Measurements from ENCODE around the gene VTCN1. TPM values are rescaled to one million over a fixed set of nuclear protein-coding genes. Genes with fewer than 3 reads are reported as not detected.
"Not testable (repeated sequence)": the region's sequence is repeated elsewhere in the genome, so short reads cannot be mapped to it uniquely, and the experiment has no call there.

VTCN1 gene, protein sequence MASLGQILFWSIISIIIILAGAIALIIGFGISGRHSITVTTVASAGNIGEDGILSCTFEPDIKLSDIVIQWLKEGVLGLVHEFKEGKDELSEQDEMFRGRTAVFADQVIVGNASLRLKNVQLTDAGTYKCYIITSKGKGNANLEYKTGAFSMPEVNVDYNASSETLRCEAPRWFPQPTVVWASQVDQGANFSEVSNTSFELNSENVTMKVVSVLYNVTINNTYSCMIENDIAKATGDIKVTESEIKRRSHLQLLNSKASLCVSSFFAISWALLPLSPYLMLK
- polyA plus RNA-seq: 10 to 100 TPM in 1 of 3 donors, not detected in 2; 13.3 TPM

DNA sequence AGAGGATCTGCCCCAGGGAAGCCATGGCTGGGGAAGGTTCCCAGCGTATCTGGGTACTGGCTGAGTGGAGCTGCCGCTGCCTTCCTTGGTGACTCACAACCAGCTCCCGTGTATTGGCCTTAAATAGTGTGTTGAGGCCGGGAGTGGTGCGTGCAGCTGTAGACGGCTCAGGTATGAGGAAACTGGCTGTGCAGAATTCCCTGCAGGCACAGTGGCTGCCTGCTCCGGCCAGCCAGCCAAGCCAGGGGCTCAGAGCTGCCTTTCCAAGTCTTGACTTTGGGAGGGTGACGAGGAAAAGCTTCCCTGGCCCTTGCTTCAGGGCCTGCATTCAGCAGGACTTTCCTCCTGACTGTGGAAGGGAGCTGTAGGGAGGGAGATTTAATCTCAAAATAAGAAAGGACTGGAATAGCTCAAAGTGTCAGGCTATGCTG, at the start of gene VTCN1:
Gene VTCN1 (minus strand): TSS at position 97 of the 431 bp plus-strand sequence. CDS start 72 bp downstream, at position 25.
- 68 to 83% (median 72%) methylated on average over 8 of the region's 8 CpGs for WGBS, 3 donors
- H3K27ac ChIP-seq (ENCODE audit: low read depth, low read length): no peak within 1 kb of the TSS

DNA sequence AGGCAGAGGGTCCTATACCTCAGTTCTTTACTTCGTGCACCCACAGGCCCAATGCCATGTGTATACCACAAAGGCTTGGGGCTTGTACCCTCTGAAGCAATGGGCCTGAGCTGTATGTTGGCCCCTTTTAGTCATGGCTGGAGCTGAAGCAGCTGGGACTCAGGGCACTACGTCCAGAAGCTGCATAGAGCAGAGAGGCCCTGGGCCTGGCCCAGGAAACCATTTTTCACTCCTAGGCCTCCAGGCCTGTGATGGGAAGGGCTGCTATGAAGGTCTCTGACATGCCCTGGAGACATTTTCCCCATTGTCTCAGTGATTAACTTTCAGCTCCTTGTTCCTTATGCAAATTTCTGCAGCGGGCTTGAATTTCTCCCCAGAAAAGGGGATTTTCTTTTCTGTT, 48.1 kb upstream of the VTCN1 start:
- WGBS, 3 donors: 92 to 95% (median 93%) methylated on average over 3 of the region's 3 CpGs
- H3K27ac ChIP-seq (ENCODE audit: low read depth, low read length): no peak overlapping the region

DNA sequence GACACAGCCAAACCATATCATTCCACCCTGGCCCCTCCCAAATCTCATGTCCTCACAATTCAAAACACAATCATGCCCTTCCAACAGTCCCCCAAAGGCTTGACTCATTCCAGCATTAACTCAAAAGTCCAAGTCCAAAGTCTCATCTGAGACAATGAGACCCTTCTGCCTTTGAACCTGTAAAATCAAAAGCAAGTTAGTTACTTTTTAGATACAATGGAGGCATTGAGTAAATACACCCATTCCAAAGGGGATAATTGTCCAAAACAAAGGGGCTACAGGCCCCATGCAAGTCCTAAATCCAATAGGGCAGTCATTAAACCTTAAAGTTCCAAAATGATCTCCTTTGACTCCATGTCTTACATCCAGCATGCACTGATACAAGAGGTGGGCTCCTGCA, 47.3 kb upstream of the VTCN1 start:
- H3K27ac ChIP-seq (ENCODE audit: low read depth, low read length): not testable (repeated sequence)

DNA sequence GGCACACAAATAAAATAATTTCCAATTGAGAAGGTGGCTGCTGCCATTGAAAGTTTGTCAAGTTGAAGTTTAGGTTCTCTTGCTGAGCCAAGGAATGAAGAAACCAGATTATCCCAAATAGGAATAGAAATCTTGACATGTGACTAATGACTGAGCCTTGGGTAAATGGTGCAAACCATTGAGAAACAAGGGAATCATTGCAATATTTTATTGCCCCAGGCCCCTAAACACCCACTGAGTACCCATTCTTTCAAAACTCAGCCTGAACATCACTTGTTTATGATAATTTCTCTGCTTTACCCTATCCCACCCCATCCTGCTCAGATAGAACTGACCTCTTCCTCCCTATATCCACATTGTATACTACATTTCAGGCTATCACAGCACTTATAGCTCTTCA, 46.6 kb upstream of the VTCN1 start:
- H3K27ac ChIP-seq (ENCODE audit: low read depth, low read length): no peak overlapping the region

DNA sequence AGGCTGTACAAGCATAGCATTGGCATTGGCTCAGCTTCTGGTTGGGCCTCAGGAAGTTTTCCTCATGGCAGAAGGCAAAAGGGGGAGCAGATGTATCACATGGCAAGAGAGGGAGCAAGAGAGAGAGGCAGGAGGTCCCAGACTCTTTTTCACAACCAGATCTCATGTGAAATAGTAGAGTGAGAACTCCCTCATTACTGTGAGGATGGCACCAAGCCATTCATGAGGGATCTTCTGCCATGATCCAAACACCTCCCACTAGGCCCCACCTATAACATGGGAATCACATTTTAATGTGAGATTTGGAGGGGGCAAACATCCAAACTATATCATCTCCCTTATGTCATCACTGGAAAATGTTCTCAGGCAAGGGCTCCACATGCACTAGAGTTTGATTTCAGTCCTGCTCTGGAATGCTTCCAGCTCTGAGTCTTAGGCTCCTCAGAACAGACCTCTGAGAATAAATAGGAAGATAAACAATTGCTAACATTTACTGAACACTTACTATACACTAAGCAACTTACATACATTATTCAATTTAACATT, 39.4 kb upstream of the VTCN1 start:
- H3K27ac ChIP-seq (ENCODE audit: low read depth, low read length): no peak overlapping the region

DNA sequence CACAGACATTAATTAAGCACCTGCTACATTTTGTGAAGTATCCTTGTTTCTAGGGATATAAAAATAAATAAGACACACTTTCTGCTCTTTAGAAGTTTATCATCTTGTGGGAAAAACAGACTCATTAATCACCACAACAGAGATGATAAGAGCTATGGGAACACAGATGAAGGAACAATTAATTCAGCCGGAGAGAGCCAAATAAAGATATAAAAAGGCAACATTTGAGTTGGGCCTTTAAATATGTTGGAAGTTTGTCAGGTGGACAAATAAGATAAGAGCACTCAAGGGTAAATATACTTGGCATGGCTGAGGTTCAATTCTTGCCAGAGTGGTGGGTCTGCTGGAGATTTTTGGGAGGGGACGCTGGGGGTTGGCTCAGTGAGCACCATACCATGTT, 34.2 kb upstream of the VTCN1 start:
- no peak overlapping the region for H3K27ac ChIP-seq (ENCODE audit: low read depth, low read length)
- WGBS, 3 donors: 4 to 66% (median 55%) methylated on average over 2 of the region's 2 CpGs

DNA sequence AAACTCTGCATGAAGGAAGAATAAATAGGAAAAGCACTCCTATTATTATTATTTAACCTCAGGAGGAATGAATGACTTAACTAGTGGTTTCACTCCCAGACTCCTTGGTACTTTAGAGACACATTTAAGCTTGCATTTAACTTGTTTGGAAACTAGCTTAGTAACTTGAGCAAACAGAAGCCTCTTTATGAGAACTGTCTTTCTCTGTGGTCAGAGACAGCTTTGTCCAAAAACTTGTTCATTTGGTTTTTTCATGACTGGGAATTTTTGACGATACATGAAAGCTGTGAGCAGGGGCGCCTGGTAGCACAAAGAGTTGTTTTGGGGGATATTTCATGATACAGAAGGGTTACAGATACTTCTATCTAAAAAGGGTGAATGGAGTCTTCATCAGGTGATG, 33.6 kb upstream of the VTCN1 start:
- H3K27ac ChIP-seq (ENCODE audit: low read depth, low read length): no peak overlapping the region
- 66 to 87% (median 77%) methylated on average over 2 of the region's 2 CpGs for WGBS, 3 donors

DNA sequence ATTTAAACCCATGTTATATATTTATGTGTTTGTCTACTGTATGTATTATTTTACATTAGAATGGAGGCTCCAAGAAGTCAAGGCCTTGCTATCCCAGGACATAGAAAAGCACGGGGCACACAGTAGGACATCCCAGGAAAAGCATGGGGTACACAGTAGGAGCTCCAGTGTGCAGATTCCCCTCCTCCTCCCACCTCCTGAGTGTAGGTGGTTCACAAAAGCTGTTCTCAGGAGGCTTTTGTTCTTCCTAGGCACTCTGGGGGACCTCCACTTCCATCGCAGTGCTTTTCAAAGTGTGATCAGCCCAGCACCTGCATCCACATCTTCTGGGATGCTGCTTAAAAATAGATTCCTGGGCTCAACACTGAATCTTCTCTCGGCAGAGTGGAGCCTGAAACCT, 30.8 kb upstream of the VTCN1 start:
- 80 to 85% (median 82%) methylated on average over 3 of the region's 3 CpGs for WGBS, 3 donors

DNA sequence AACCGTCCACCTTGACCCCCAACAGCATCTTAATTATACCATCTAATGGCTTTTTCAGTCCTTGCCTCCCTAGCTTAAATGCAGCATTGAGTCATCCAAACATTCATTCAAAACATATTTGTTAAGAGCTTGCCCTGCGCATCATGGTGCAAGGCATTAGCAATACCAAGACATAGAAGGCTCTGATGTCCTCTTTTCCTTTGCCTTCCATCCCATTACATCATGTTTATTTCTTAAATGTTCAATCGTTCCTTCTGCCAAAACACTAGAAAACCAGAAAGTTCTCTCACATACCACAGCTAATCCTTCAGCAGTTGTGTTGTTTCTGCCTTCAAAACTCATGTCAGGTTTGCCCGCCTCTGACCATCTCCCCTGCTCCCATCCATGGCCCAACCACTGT, 29.8 kb upstream of the VTCN1 start:
- WGBS, 3 donors: 84 to 88% (median 84%) methylated on average over 4 of the region's 4 CpGs
- no peak overlapping the region for H3K27ac ChIP-seq (ENCODE audit: low read depth, low read length)

More for the DNA sequence above, 30.8 kb upstream of the VTCN1 start:
- no peak overlapping the region for H3K27ac ChIP-seq (ENCODE audit: low read depth, low read length)

DNA sequence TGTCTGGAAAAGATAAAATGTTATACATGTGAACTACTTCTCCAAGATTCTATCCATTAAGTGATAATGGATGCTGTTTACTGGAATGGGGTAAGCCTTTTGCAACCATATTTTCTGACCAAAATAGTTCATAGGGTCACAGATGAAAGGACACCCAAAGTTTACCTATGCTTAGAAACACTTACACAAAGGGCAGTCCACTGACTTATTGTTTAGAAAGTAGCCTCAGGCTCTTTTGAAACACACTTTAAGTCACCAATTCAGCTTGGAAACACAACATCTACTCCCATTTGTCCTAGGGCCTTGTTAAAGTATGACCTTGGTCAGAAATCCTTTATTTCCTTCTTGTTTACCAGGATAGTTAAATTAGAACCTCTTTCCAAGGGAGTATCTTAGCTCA, 28.7 kb upstream of the VTCN1 start:
- no peak overlapping the region for H3K27ac ChIP-seq (ENCODE audit: low read depth, low read length)

DNA sequence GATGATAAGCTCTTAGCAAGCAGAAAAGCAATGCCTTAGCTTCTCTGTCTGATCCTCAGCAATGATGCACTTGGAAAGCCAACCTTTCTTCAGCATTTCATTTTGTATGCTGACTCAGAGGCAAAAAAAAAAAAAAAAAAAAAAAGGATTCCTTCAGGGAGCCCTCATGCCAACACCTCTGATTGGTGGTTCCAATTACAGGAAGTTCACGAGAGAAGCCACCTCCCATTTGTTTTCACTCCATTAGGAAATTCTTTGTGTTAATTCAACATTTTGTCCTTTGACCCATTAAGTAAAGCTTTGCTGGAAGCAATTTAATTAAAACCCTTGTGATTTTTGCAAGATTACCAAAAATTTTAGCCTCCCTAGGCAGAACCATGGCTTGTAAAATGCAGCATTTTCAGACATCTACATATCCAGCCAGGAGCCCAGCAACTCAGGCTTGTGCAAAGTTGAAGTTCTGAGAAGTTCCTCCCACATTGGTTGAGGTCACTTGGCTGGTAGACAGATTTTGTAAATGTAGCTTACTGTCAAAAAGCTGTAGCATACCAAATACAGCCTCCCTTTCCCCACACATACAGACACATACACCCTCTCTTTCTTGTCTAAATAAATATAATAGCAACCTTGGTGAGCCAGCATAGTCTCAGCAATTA, 27.1 kb upstream of the VTCN1 start:
- WGBS, 3 donors: 8 to 39% (median 34%) methylated on average over 1 of the region's 1 CpG
- H3K27ac ChIP-seq (ENCODE audit: low read depth, low read length): no peak overlapping the region

DNA sequence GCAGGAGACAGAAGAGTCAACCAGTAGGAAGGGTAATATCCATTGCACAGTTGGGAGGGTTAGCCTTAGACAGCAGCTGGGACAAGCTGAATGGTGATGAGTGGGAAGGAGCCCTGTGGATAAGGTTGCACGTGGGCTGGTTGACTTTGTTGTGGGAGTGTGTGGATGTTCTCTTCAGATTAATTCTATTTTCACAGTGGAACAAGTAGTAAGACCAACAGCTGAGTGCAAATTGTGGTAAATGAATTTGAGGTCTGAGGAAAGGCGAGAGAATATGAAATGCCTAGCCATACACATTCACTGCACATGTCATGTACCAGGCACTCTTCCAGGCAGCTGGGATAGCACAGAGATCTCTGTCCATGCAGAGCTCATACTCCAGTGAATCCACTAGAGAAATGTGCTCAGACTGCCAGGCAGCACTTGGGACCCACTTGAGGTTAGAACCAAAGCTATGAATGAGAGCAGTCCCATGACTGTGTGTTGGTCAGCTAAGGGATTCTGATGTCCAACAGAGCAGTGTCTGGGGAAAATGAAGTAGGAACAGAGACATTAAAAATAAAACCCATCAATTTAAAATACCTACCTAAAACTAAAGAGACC, 25.2 kb upstream of the VTCN1 start:
- WGBS, 3 donors: 71 to 90% (median 72%) methylated on average over 2 of the region's 2 CpGs

DNA sequence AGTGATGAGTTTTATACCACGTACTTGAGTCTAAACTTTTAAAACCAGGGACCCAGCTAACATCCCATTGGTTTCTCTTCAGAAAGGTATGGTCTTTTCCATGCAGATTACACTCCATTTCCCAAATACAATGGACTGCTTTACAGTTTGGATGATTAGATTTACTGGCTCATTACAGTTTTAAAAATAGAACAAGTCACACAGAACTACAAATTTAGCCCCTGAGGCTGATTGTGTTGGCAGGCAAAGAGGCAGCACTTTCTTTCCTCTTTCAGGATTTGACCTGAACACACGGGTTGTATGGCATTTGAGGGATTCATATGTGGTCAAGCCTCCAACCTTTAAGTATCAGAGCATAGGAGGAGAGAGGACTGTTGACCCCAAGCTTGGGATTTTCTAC, 21.8 kb upstream of the VTCN1 start:
- H3K27ac ChIP-seq (ENCODE audit: low read depth, low read length): no peak overlapping the region
- WGBS, 3 donors: 51 to 93% (median 82%) methylated on average over 2 of the region's 2 CpGs

More for the DNA sequence above, 25.2 kb upstream of the VTCN1 start:
- no peak overlapping the region for H3K27ac ChIP-seq (ENCODE audit: low read depth, low read length)

DNA sequence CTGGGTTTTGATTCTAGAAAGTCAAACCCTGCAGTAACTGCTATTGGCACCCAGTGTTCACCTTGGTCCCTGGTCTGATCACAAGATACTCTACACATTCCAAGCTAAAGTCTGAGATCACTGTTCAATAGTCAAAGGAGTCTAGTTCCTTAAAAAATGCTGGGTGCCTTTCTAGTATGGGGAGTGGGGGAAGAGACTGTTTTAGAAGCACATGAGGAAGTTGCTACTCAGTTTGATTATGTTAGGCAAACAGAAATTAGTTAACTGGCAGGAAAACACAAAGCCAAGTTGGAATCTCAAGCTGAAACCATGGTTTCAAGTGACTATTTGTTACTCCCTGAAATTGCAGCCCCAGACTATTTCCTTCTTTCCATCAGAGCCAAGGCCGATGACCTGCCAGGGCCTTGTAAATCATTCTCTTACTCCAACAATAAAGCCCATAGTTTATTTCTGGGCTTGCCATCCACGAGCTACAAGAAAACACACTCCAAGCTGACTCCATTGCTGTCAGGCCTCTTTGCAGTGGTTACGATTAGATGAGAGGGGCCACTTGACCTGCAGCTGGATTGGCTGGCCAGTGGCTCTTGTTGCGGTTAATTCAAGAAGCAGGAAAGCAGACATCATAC, 21.1 kb upstream of the VTCN1 start:
- 34 to 57% (median 49%) methylated on average over 4 of the region's 4 CpGs for WGBS, 3 donors
- H3K27ac ChIP-seq (ENCODE audit: low read depth, low read length): no peak overlapping the region

DNA sequence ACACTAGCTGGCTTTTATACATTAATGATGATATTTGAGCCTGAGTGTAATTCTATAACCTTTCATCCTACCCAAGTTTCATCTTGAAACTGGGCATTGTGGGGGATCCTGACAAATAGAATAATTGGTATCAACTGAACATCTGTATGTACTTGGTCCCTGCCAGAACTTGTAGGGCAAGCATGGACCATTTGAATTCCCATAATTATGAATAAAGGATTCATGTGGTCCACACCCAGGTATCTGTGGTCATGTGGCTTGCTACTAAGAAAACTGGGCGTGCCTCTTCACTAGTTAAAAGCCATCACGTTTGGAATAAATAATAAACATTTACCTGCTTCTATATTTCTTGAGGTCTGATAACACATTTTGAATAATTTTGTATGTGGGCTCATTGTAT, 20.6 kb upstream of the VTCN1 start:
- no peak overlapping the region for H3K27ac ChIP-seq (ENCODE audit: low read depth, low read length)
- 45 to 50% (median 48%) methylated on average over 2 of the region's 2 CpGs for WGBS, 3 donors

DNA sequence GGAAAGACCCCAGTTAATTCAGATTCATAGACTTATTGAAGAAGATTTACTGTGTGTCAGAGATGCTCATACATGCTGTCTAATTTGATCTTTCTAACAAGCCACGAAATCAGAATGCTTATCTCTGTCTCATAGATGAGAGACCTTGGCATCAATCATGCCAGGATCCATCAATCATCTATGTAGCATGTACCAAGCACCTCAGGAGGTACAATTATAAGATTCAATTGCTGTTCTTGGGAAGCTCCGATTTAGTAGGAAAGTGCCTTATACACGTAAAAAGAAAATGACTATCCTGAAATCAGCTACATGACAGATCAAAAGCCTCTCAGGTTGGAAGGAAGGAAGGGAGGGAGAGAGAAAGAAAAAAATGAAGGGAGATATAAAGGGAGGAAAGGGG, 18.5 kb upstream of the VTCN1 start:
- 79 to 91% (median 87%) methylated on average over 3 of the region's 3 CpGs for WGBS, 3 donors

DNA sequence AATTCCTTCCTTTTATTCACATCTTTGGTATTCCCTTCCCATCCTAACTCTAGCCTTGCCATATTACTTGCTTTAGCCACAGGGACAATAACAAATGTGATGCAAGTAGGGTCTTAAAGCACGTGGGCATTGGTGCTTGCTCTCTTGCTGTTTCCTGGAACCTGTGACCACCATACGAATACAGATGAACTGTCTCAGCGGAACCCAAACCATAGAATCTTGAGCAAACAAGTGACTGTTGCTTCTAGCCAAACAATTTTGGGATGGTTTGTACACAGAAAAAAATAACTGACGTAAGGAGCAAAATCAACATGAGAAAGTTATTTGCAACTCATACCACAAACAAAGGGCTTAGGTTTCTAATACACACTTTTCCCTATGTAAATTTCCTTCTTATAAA, 15.2 kb upstream of the VTCN1 start:
- WGBS, 3 donors: 80 to 84% (median 83%) methylated on average over 4 of the region's 4 CpGs
- no peak overlapping the region for H3K27ac ChIP-seq (ENCODE audit: low read depth, low read length)

More for the DNA sequence above, 18.5 kb upstream of the VTCN1 start:
- no peak overlapping the region for H3K27ac ChIP-seq (ENCODE audit: low read depth, low read length)

DNA sequence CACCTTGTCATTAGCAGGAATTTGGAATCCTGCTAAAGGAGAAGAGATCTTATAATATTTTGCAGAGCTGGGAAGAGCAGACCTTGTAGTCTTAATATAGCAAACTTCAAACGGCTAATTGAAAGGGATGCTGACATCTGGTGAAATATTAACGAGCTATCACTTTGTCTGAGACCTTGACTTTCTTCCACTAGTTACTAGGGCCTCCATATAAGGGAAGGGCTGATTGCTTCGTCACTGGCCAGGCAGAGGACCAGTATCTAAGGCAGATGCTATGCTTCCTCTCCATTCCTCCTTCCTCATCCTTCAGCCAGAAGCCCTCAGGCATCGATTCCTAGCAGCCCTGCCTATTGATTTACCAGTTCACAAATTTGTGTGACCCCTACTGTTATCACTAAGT, 6.0 kb upstream of the VTCN1 start:
- H3K27ac ChIP-seq (ENCODE audit: low read depth, low read length): no peak overlapping the region
- WGBS, 3 donors: 38 to 86% (median 76%) methylated on average over 4 of the region's 4 CpGs

DNA sequence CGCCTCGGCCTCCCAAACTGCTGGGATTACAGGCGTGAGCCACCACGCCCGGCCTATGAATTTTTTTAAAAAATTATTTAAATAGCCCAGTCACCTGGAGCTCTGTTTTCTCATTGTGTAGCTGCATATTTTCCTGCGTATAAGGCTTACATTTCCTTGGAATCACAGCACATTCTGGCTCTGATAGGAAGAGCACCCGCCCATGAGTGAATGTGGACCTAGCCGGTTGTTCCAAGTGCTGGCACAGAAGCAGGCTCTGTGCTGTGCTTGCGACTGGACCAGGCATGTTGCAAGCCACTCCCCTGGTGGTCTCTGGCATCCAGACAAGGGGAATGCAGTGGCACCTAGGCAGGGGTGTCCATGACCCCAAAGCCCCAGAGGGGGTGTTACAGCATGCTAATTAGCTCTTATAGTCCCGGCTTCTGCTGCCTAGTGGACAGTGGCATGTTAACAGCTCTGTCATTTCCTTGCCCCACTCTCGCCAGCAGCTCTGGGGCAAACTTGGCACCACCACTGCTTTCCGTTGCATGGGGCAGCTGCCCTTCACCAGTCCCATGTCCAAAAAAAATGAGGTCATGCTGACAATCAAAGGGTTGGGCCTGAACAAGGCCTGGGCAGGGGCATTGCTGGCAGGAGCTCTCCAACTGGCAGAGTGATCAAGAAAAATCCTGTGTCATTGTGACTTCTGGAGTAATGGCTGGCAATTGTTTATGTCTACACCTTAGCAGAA, 5.2 kb upstream of the VTCN1 start:
- no peak overlapping the region for H3K27ac ChIP-seq (ENCODE audit: low read depth, low read length)
- WGBS, 3 donors: 69 to 71% (median 69%) methylated on average over 8 to 10 of the region's 12 CpGs

Data from adipose tissue (tissue), 3 donors.